Parathyroid adenoma (tissue), 2 donors: ENCODE results near the gene TRERF1.
"Not testable (repeated sequence)": the region's sequence is repeated elsewhere in the genome, so short reads cannot be mapped to it uniquely, and the experiment has no call there.

Experiments used
- H2AFZ ChIP-seq: fragments of 300-600 bp; sonication (generic); one replicate; pipeline ENCODE4 v1.7.0; 2017; ENCODE audit warnings: antibody characterized with exemption, mild to moderate bottlenecking
- H3K27ac ChIP-seq: fragments of 300-600 bp; sonication (generic); one replicate; pipeline ENCODE4 v1.7.0; 2017
- H3K27me3 ChIP-seq: fragments of 300-600 bp; sonication (generic); one replicate; pipeline ENCODE4 v1.7.0; 2017; ENCODE audit warnings: low read length; ENCODE audit not compliant: control insufficient read depth, insufficient read depth
- H3K36me3 ChIP-seq: fragments of 300-600 bp; sonication (generic); one replicate; pipeline ENCODE4 v1.7.0; 2017; ENCODE audit warnings: low read length; ENCODE audit not compliant: control insufficient read depth, insufficient read depth
- H3K4me1 ChIP-seq: fragments of 300-600 bp; sonication (generic); one replicate; pipeline ENCODE4 v1.7.0; 2017; ENCODE audit warnings: control low read depth
- H3K4me2 ChIP-seq: fragments of 300-600 bp; sonication (generic); one replicate; pipeline ENCODE4 v1.7.0; 2017; ENCODE audit warnings: low read length
- H3K4me3 ChIP-seq: fragments of 300-600 bp; sonication (generic); one replicate; pipeline ENCODE4 v1.7.0; 2017; ENCODE audit warnings: low read depth, low read length
- H3K79me2 ChIP-seq: fragments of 300-600 bp; sonication (generic); one replicate; pipeline ENCODE4 v1.7.0; 2017; ENCODE audit warnings: control low read depth
- H3K9ac ChIP-seq: fragments of 300-600 bp; sonication (generic); one replicate; pipeline ENCODE4 v1.7.0; 2017; ENCODE audit warnings: mild to moderate bottlenecking
- H3K9me3 ChIP-seq: fragments of 300-600 bp; sonication (generic); one replicate; pipeline ENCODE4 v1.7.0; 2017; ENCODE audit warnings: low read length; ENCODE audit not compliant: control insufficient read depth
- CTCF ChIP-seq: fragments of 300-600 bp; sonication (generic); IDR thresholded peaks from one replicate; pipeline ENCODE4 v1.7.0; 2017; ENCODE audit warnings: antibody characterized with exemption, mild to moderate bottlenecking
- donor health status: primary hyperparathyroidism.

The TRERF1 gene

GRCh38 chr6:42194056-42194455, 257.7 kb downstream of the TRERF1 start:
- Histone ChIP-seq H3K79me2 (no peaks in the 10 kb centered on the region), H3K9ac (no peak overlapping the region), H3K36me3 (no peaks in the 10 kb centered on the region), H3K27ac (no peak overlapping the region), H3K4me3 (no peak overlapping the region), H3K9me3 (no peaks in the 10 kb centered on the region), H3K4me2 (no peak overlapping the region), H3K27me3 (no peaks in the 10 kb centered on the region), H2AFZ (no peak overlapping the region), H3K4me1 (no peaks in the 10 kb centered on the region)
- no peak for TF ChIP-seq CTCF

GRCh38 chr6:42193491-42193894, 258.2 kb downstream of the TRERF1 start:
- Histone ChIP-seq H3K4me3 (no peak overlapping the region), H3K79me2 (no peaks in the 10 kb centered on the region), H3K9ac (no peak overlapping the region), H3K9me3 (no peaks in the 10 kb centered on the region), H3K4me1 (no peaks in the 10 kb centered on the region), H2AFZ (no peak overlapping the region), H3K36me3 (no peaks in the 10 kb centered on the region), H3K27ac (no peak overlapping the region), H3K4me2 (no peak overlapping the region), H3K27me3 (no peaks in the 10 kb centered on the region)
- no peak for TF ChIP-seq CTCF

GRCh38 chr6:42192385-42192784, 259.3 kb downstream of the TRERF1 start:
- not testable (repeated sequence) for H3K79me2 ChIP-seq, H2AFZ ChIP-seq, H3K27ac ChIP-seq, H3K4me3 ChIP-seq, H3K36me3 ChIP-seq, H3K9me3 ChIP-seq, H3K27me3 ChIP-seq, H3K9ac ChIP-seq, H3K4me1 ChIP-seq, H3K4me2 ChIP-seq

- Histone ChIP-seq H3K9ac (no peak overlapping the region), H3K27ac (no peak overlapping the region), H3K4me3 (no peak overlapping the region), H3K9me3 (no peaks in the 10 kb centered on the region), H3K4me1 (no peaks in the 10 kb centered on the region), H3K27me3 (no peaks in the 10 kb centered on the region), H3K4me2 (no peak overlapping the region), H3K79me2 (no peaks in the 10 kb centered on the region), H2AFZ (no peak overlapping the region), H3K36me3 (no peaks in the 10 kb centered on the region)
- no peak for TF ChIP-seq CTCF
These were observed 261.1 kb downstream of the TRERF1 start for GRCh38 chr6:42190554-42191183.

- Histone ChIP-seq H3K4me3 (no peak overlapping the region), H3K27me3 (no peaks in the 10 kb centered on the region), H3K4me1 (no peaks in the 10 kb centered on the region), H3K9ac (no peak overlapping the region), H3K9me3 (no peaks in the 10 kb centered on the region), H3K79me2 (no peaks in the 10 kb centered on the region), H3K4me2 (no peak overlapping the region), H3K36me3 (no peaks in the 10 kb centered on the region), H3K27ac (no peak overlapping the region), H2AFZ (no peak overlapping the region)
- TF ChIP-seq CTCF: no peak
These were observed 263.3 kb downstream of the TRERF1 start for GRCh38 chr6:42188406-42188805.
